HG03135 (cell line): Measurements from ENCODE around the gene CENPF.
"Not testable (repeated sequence)": the region's sequence is repeated elsewhere in the genome, so short reads cannot be mapped to it uniquely, and the experiment has no call there.

Experiments used
- ATAC-seq: cut with Tn5 transposase; IDR thresholded peaks from one replicate; pipeline ENCODE4 v1.9.1; 2021; ENCODE audit warnings: mild to moderate bottlenecking, moderate library complexity; ENCODE audit not compliant: unreplicated experiment

The CENPF gene

DNA sequence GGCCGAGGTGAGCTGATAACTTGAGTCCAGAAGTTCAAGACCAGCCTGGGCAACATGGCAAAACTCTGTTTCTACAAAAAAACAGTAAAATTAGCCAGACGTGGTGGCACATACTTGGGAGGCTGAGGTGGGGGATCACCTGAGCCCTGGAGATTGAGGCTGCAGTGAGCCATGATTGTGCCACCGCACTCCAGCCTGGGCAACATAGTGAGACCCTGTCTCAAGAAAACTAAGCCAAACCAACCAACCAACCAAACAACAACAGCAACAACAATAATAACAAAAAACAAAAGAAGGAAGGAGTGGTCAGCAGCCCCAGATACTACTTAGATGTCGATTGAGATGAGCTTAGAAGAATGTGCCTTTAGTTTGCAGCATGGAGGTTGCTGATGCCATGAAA lies 47.7 kb downstream of the CENPF start:
- ATAC-seq: no peak

DNA sequence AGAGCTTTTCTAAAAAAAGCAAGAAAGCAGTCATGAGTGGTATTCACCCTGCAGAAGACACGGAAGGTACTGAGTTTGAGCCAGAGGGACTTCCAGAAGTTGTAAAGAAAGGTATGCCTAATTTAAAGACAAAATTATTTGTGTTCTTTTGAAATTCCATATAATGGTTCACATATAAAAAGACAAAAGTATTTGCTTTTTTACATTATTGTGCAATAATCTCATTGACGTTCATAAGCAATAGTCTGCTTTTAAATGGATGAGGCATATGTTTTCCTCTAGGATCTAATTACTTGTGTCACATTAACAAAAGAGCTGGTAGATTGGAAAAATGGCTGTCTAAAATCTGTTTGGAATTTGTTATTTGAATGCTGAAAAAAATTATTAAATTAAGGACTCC lies 54.3 kb downstream of the CENPF start:
- no peak for ATAC-seq

DNA sequence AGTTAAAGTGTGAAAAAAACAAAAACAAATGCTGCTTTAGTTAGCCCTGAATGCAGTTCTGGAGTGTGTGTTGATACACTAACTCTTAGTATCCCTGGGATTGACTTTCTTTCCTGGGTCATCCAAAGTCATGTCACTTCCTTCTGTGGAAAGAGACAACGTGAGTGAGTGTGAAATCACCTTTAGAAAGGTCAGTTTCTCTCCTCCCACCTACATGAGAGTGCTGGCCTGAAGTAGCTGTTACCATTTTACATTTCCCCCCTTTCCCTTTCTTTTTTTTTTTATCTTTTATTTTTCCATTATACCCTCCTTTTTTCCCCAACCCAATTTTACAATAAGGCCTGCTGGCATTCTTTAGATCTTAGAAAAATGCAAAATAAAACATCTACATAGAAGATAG lies 55.2 kb downstream of the CENPF start:
- ATAC-seq: no peak

DNA sequence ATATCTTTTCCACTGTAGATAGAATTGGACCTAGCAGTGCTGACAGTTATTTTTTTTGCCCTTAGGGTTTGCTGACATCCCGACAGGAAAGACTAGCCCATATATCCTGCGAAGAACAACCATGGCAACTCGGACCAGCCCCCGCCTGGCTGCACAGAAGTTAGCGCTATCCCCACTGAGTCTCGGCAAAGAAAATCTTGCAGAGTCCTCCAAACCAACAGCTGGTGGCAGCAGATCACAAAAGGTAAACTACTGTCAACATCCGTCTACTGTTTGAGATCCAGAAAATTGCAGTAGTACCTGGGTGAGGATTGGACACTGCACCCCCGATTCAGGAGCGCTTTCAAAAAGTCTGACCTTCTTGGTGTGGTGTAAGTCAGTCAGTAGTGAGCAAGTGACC lies 55.8 kb downstream of the CENPF start:
- no peak for ATAC-seq

DNA sequence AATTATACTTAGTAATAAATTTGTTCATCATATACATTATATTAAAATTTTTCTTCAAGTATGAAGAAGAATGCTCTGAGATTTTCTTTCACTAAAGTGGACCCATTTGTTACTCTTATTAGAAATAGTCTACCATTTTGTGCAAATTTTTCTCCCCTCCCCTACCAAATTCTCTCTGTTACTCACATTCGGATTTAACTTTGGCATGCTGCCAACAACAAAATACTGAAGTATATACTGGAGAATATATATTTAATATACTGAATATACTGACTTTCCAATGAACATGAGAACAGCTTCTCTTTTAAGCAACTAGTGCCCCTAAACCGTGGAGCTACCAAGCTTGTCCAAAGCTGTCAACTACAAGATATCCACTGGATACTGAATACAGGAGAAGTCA lies 57.2 kb downstream of the CENPF start:
- no peak for ATAC-seq

DNA sequence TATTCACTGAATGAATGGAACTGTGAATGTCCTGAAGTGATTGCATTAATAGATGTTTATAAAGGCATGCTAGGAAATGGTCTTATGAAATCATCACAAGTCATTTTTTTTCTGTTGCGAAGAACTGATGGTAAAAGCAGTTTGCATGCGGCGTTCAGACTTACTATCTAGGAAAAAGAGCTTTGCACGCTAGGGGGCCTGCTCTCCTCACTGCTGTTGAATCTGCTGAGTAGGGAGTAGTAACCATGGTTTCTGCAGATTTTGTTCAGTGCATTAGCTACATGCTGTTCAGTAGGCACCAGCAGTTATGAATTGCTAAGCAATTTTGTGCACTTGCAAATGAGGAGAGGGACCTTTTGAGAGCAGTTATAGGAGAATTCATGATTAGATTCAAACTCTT lies 57.9 kb downstream of the CENPF start:
- ATAC-seq: no peak

DNA sequence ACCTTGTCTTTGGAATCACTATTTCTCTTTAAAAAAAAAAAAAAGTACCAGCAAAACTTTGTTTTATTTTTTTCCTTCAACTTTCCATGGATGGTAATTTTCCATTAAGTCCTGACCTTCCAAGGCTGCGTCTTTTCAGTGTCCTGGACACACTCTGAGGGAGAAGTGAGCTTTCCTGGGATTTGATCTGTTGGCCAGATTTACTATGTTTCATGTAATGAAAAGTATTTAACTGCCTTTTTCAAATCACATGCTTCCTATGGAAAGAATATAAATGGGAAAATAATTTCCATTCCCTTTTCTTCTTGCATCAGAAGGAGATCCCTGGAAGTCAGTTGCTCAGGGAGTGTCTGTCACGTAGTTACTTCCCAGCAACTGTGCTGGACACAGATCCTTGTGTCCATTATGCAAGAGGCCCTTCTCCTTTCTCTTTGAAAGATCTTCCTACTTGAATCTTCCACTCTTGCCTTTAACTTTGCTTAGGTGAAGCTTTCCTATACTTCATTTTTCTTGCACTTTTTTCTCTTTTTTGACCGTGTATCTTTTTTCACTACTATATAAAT lies 59.3 kb downstream of the CENPF start:
- ATAC-seq: no peak

DNA sequence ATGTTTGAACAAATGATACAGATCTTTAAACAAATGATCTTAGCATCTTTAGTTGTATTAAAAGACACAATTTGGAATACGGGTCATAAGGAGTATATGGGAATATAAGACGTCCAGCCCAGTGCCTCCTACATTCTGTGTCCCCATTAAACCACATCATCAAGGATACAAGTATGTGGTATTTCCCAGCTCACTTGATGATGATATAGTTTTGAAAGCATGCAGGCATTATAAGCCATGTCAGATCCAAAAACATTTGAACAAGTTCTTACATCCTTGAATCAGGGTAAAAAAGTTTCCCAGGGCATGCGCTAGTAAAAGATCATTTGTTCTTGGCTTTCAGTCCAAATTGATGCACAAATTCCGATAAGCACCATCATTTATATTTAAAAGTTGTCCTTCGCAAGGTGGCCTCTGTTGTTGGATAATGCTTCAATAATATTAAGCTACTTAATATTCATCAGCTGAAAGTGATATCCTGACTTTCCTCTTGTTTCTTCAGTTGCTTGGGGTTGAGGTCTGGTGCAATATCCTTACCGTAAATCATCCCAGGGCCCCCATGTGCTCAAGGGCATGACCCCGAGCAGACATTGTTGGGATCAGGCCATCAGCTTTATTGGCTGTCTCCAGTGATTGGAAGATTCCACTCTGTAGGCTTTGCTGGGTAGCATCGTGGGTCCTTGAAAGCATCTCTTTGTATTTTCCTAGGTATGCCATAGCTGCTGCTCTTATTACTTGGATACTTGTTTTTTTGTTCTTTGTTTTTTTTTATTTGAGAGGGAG lies 61.8 kb downstream of the CENPF start:
- no peak for ATAC-seq

DNA sequence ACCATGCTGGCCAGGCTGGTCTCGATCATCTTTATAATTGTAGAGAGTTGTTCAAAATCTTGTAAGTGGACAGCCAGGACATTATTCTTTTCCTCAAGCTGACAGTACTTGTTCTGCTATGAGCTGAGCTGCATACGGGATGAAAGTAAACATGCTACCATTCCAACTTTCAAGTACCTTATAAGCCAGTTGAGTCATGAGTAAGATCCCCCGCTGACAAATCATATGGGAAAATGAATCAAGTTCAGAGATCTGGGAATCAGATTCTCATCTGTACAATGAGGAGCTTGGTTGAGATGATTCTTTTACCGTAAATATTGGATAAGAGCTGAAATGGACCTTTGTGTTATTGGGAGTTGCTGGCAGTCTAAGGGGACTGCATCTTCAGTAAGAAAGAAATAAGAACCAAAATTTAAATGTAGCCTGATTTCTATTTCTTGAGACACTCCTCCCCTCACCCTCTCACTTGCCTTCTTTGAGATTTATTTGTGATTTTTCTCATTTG lies 62.7 kb downstream of the CENPF start:
- ATAC-seq: no peak

DNA sequence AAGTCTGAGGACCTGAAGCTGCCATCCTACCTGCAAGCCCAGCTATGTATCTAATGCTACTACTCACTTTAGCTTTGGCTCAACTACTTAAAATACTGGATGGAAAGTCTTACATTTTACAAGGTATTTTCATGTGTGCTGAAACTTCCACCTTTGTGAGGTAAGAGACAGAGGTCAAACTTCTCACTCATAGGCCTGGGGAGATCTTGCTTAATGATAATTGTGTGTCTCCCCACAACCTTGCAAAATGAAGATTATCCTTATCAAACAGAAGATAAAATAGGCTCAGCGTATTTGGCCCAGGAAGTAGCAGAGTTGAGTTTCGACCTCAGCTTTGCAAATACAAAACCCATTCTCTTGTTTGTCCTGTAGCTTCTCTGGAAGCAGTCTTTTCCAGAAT lies 63.7 kb downstream of the CENPF start:
- no peak for ATAC-seq

DNA sequence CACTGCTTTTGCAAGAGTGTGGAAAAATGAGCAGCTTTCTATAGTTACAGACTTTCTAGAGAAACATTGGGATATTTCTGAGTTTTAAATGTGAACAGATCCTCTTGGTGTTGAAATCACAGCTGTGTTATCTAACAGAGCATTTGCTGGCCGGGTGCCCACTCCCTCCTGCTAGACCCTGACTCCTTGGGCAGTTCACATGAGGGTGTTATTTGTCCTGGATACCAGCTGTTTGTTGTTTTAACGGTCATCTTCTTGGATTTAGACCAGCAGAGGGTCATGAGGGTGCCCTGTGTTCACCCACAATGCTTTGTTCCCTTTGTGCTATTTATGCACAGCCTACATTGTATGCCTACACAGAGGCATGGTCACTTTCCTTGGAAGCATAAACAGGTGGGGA lies 67.1 kb downstream of the CENPF start:
- ATAC-seq: no peak

DNA sequence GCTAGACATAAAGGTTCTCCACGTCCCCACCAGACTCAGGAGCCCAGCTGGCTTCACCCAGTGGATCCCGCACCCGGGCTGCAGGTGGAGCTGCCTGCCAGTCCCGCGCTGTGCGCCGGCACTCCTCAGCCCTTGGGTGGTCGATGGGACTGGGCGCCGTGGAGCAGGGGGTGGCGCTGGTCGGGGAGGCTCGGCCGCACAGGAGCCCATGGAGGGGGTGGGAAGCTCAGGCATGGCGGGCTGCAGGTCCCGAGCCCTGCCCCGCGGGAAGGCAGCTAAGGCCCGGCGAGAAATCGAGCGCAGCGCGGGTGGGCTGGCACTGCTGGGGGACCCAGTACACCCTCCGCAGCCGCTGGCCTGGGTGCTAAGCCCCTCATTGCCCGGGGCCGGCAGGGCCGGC lies 70.0 kb downstream of the CENPF start:
- not testable (repeated sequence) for ATAC-seq

DNA sequence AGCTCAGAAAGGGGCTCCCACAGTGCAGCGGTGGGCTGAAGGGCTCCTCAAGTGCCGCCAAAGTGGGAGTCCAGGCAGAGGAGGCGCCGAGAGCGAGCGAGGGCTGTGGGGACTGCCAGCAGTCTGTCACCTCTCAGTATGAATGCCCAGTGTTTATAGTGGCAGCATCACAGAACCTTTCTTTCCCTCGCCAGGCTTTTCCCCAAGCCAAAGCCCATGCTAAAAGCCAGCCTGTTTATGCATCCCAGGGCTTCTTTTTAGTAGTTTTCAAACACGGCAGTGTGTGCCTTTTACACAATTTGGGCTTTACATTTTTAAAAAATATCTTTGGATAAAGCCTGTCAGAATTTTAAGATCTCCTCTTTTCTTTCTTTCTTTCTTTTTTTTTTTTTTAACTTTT lies 70.6 kb downstream of the CENPF start:
- no peak for ATAC-seq

DNA sequence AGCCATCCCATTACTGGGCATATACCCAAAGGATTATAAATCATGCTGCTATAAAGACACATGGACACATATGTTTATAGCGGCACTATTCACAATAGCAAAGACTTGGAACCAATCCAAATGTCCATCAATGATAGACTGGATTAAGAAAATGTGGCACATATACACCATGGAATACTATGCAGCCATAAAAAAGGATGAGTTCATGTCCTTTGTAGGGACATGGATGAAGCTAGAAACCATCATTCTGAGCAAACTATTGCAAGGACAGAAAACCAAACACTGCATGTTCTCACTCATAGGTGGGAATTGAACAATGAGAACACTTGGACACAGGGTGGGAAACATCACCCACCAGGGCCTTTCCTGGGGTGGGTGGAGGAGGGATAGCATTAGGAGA lies 72.5 kb downstream of the CENPF start:
- ATAC-seq: not testable (repeated sequence)

DNA sequence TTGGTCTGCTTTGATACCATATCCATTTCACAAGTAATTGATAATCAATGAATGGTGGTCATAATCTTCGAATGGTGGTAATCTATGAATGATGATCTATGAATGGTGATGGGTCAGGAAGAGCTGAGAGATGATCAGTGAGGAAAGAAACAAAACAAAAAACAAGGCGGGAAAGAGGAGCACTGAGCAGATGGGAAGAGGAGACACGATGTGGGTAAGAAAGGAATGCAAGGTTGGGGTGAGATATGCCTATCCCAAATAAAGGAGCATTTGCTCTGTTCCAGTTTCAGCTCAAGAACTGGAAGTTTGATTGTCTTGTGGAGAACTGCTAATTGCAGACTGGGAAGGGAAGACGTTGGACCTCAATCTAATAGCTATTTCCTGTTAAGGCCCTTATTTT lies 73.8 kb downstream of the CENPF start:
- ATAC-seq: no peak

DNA sequence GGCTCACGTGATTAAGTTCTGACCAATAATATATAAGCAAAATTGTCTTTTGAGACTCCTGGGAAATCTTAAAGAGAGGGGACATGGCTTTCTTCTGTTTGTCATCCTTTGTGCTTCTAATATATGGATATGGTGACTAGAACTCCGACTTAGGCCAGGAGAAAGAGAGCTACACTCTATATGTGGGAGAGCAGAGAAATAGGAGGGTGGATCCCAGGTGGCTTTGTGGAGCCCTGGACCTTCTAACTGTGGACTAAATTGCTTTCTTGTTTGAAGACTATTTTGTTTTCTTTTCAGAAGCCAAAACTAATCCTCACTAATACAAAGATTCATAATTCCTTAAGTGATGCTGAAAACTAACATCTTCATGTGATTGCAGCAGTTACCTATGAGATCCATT lies 75.0 kb downstream of the CENPF start:
- ATAC-seq: no peak

DNA sequence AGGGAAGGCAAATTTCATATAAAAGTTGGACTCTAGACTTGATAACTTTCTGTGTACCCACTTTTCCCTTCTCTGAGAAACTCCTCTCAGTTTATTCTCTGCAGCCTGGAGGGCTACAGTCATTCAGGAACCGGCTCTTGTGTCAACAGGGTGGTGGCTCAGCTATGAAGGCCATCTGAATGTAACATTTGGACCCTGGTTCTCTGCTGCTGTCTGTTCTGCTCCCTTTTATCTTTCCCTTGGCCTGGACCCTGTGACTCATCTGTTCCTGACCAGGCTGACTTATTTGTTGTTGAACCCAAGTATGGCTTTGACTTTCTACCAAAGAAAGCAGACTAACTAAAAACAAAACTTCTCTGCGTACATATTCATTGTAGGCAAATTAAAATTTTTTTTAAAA lies 75.4 kb downstream of the CENPF start:
- no peak for ATAC-seq

DNA sequence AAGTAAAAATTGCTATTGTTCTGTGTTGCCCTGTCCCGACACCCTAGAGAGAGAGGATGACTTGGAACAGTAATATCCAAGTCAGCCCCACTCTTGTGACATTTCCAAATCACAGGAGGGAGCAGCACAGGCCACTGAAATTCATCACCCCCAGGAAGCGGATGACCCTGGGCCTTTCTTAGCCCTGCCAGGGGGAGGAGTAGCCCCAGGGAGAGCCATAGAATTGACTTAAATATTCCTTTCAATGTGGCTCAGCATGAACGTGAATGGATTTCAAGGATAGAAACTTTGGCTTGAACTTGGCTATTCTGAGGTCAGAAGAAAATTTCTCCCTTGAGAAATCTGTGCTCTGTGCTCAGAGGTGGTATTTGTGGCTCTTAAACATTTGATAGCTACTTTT lies 80.6 kb downstream of the CENPF start:
- ATAC-seq: no peak

DNA sequence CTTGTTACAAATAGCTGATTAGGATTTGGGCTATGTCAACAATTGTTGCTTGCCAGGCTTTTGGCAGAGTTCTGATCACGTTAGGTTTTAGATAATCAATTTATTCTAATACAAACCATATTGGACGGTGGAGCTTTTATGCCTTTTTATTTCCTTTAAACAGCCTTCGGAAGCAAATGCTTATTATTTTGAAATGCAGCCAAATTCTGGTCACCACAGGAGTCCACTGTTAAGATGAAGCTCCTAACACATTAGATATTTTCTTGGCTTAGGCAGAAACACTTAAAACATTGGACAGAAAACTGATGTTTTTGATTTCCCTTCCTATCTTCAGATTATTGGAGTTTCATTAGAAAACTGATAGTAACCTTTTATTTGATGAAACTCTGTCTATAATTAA lies 82.9 kb downstream of the CENPF start:
- ATAC-seq: no peak

DNA sequence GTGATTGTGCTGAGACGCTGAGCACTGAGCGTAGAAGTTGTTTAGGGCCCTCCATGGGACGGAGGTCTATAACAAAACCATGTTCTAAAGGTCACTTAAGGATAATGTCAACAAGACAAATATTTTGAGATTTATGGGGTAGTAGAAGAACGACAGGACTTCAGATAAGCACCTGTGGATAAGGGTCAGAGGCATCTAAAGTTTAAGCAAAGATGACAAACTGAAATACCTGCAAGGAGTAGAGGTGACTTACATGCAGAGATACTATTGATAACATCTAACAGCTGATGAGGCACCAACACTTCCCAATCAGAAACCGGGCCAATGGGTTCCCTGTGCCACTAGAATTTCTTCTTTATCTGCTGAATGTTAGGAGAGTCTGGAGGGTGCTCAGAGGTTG lies 83.5 kb downstream of the CENPF start:
- ATAC-seq: no peak

DNA sequence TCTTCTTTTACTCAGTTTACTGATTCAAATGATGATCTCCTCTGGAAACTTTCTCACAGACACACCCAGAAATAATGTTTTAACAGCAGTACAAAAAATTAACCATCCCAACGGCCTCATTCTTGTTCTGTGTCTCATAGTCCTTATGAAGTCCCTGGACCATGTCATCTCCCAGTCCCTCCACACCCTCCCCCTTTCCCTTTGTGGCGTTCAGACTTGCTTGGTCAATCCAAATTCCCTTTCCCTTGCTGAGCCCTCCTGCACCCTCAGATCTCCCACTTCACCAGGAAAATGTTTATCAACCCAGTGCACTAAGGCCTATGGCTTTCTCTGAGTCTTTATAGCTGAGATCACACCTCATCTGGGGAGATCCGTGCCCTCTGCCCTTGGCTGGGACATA lies 85.9 kb downstream of the CENPF start:
- ATAC-seq: no peak

DNA sequence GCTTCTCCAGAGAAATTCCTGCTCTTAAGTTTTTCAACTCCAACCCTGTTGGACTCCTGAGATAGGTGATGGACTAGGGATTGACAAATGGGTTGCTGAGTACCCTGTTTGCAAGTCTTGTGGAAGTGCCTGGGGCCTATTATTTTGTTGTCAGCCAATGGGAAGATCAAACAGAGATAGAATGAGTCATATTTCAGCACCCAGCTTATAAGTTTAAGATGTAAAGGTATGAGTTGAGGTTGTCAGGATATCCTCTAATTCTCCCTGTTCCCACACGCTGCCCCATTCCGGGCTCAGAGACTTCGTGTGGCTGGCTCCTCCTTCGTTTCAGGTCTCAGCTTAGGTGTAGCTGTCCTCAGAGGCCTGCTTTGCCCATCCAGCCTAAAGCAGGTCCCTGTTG lies 91.8 kb downstream of the CENPF start:
- ATAC-seq: no peak

DNA sequence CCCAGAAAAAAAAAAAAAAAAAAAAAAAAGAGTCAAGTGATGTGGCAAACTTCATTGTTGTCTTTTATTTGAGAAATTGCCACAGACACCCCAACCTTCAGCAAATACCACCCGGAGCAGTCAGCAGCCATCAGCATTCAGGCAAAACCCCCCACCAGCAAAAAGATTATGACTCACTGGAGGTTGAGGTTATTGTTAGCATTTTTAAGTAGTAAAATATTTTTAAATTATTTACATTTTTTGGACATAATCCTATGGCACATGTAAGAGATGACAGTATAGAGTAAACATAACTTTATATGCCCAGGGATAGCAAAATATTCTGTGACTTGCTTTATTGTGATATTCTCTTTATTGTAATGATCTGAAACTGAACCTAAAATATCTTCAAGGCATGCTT lies 95.6 kb downstream of the CENPF start:
- no peak for ATAC-seq
